Vein endothelial cell (primary cell): Measurements from ENCODE around the gene LKAAEAR1. TPM values are rescaled to one million over a fixed set of nuclear protein-coding genes. Genes with fewer than 3 reads are reported as not detected.
A peak's percentile ranks its signal among the peaks of the same experiment; 100 is the strongest.

Source experiments
- small RNA-seq: library from RNA; depleted of rRNA; stranded (forward); fragments of <200 nt; gene quantifications from one replicate; pipeline ENCODE3, GENCODE V24; 2012
- total RNA-seq: library from RNA; depleted of rRNA; stranded (reverse); fragments of >200 nt; gene quantifications from 2 replicates; pipeline ENCODE4 v1.2.3, GENCODE V29; 2012

Gene LKAAEAR1
- 0.33 TPM in 1 of 2 replicates, not detected in the other for total RNA-seq

GRCh38 chr20:64083804-64084684 lies at the start of gene LKAAEAR1:
LKAAEAR1 (minus strand) TSS chr20:64084398; CDS start chr20:64084219, 179 bp downstream.

GRCh38 chr20:64106981-64107735 lies 23.0 kb upstream of the LKAAEAR1 start, which contains the start of gene NPBWR2:
NPBWR2 (minus strand) TSS chr20:64107565; CDS start chr20:64106831, 734 bp downstream.

GRCh38 chr20:64080013-64080812 lies 4.0 kb downstream of the LKAAEAR1 start, which contains the start of gene OPRL1:
OPRL1 (plus strand) TSS chr20:64080082; CDS start chr20:64092721, 12,639 bp downstream.

GRCh38 chr20:64079273-64080012 lies 4.8 kb downstream of the LKAAEAR1 start, which contains the start of gene RGS19:
RGS19 (minus strand) TSS chr20:64079518; CDS start chr20:64076886, 2,632 bp downstream.

GRCh38 chr20:64062596-64063388 lies 21.4 kb downstream of the LKAAEAR1 start, which contains the start of gene TCEA2:
TCEA2 (plus strand) TSS chr20:64063198; CDS start chr20:64063313, 115 bp downstream.

GRCh38 chr20:64049060-64049877 lies 34.9 kb downstream of the LKAAEAR1 start, which contains the start of gene SOX18:
SOX18 (minus strand) TSS chr20:64049639; CDS start chr20:64049516, 123 bp downstream.

GRCh38 chr20:64035933-64036345 lies 48.3 kb downstream of the LKAAEAR1 start, which contains the start of gene C20orf204:
C20orf204 (plus strand) TSS chr20:64036182; CDS start chr20:64036324, 142 bp downstream.

Small RNAs within 50 kb of the gene (small RNA-seq; reads per million reads assigned to genes)
- gene AL355803.1 (not detected), gene MIR6813 (1.2 reads per million, percentile 64 among the genes with 10 or more reads in this experiment)

Other genes starting within 250 kb of the LKAAEAR1 start
- gene ABHD16B, start 222.9 kb downstream of the LKAAEAR1 start, total RNA-seq: not detected in 2 replicates
- 153 and 174 TPM in 2 replicates for gene TPD52L2, start 219.1 kb downstream of the LKAAEAR1 start, total RNA-seq
- gene DNAJC5, start 189.3 kb downstream of the LKAAEAR1 start, total RNA-seq: 89.5 and 96.4 TPM in 2 replicates
- 32.4 and 37.9 TPM in 2 replicates for gene UCKL1, start 128.0 kb downstream of the LKAAEAR1 start, total RNA-seq
- 18.9 and 22.9 TPM in 2 replicates for gene ZNF512B, start 114.5 kb downstream of the LKAAEAR1 start, total RNA-seq
- gene SAMD10, start 104.8 kb downstream of the LKAAEAR1 start, total RNA-seq: 3.7 and 6.5 TPM in 2 replicates
- 66.8 and 80.7 TPM in 2 replicates for gene PRPF6, start 103.3 kb downstream of the LKAAEAR1 start, total RNA-seq
- gene C20orf204, start 48.2 kb downstream of the LKAAEAR1 start, total RNA-seq: 3.6 and 3.9 TPM in 2 replicates
- gene SOX18, start 34.8 kb downstream of the LKAAEAR1 start, total RNA-seq: 52.4 and 56.8 TPM in 2 replicates
- gene TCEA2, start 21.2 kb downstream of the LKAAEAR1 start, total RNA-seq: 25.5 and 43.8 TPM in 2 replicates
- gene RGS19, start 4.9 kb downstream of the LKAAEAR1 start, total RNA-seq: 28.9 and 29.7 TPM in 2 replicates
- gene OPRL1, start 4.3 kb downstream of the LKAAEAR1 start, total RNA-seq: 1.3 and 2.9 TPM in 2 replicates
- gene NPBWR2, start 23.2 kb upstream of the LKAAEAR1 start, total RNA-seq: not detected in 2 replicates
- gene MYT1, start 80.1 kb upstream of the LKAAEAR1 start, total RNA-seq: not detected in 2 replicates
- 37.2 and 39.2 TPM in 2 replicates for gene PCMTD2, start 171.3 kb upstream of the LKAAEAR1 start, total RNA-seq